GM12875 (cell line): ENCODE measurements around the gene NXT1.
"Not testable (repeated sequence)": the region's sequence is repeated elsewhere in the genome, so short reads cannot be mapped to it uniquely, and the experiment has no call there.

Source experiments
- H3K4me3 ChIP-seq: one replicate; pipeline ENCODE4 v1.5.1; 2011; ENCODE audit warnings: low read depth, low read length, control low read depth
- CTCF ChIP-seq: IDR thresholded peaks from 2 replicates; pipeline ENCODE4 v1.5.1; 2011; ENCODE audit warnings: low read depth, mild to moderate bottlenecking, control low read depth, inconsistent platforms, low read length, moderate library complexity, borderline replicate concordance; ENCODE audit not compliant: insufficient read depth

Gene NXT1

GRCh38 chr20:23305098-23305497, 45.5 kb upstream of the NXT1 start:
- no peak for TF ChIP-seq CTCF
- H3K4me3 ChIP-seq = no peak overlapping the region

- H3K4me3 ChIP-seq = not testable (repeated sequence)
Observed at GRCh38 chr20:23307393-23307792, 43.2 kb upstream of the NXT1 start.

GRCh38 chr20:23308024-23308423, 42.6 kb upstream of the NXT1 start:
- TF ChIP-seq CTCF = no peak

GRCh38 chr20:23308908-23309307, 41.7 kb upstream of the NXT1 start:
- no peak for TF ChIP-seq CTCF
- no peak overlapping the region for H3K4me3 ChIP-seq

More at GRCh38 chr20:23308024-23308423, 42.6 kb upstream of the NXT1 start:
- no peak overlapping the region for H3K4me3 ChIP-seq

- TF ChIP-seq CTCF = no peak
- no peak overlapping the region for H3K4me3 ChIP-seq
Observed at GRCh38 chr20:23309781-23310180, 40.8 kb upstream of the NXT1 start.

GRCh38 chr20:23311947-23312506, 38.6 kb upstream of the NXT1 start:
- no peak for TF ChIP-seq CTCF
- no peak overlapping the region for H3K4me3 ChIP-seq

- TF ChIP-seq CTCF = no peak
Observed at GRCh38 chr20:23313271-23313670, 37.3 kb upstream of the NXT1 start.

GRCh38 chr20:23314699-23315098, 35.9 kb upstream of the NXT1 start:
- no peak overlapping the region for H3K4me3 ChIP-seq
- TF ChIP-seq CTCF = no peak

More at GRCh38 chr20:23313271-23313670, 37.3 kb upstream of the NXT1 start:
- no peak overlapping the region for H3K4me3 ChIP-seq
